ENCODE data around the gene FCHO1. TPM values are rescaled to one million over a fixed set of nuclear protein-coding genes. Genes with fewer than 3 reads are reported as not detected.
A peak's percentile ranks its signal among the peaks of the same experiment; 100 is the strongest.
"Not testable (repeated sequence)": the region's sequence is repeated elsewhere in the genome, so short reads cannot be mapped to it uniquely, and the experiment has no call there.

The FCHO1 gene
- total RNA-seq, 1 donor from 2014 or later: 26.1 TPM

DNA sequence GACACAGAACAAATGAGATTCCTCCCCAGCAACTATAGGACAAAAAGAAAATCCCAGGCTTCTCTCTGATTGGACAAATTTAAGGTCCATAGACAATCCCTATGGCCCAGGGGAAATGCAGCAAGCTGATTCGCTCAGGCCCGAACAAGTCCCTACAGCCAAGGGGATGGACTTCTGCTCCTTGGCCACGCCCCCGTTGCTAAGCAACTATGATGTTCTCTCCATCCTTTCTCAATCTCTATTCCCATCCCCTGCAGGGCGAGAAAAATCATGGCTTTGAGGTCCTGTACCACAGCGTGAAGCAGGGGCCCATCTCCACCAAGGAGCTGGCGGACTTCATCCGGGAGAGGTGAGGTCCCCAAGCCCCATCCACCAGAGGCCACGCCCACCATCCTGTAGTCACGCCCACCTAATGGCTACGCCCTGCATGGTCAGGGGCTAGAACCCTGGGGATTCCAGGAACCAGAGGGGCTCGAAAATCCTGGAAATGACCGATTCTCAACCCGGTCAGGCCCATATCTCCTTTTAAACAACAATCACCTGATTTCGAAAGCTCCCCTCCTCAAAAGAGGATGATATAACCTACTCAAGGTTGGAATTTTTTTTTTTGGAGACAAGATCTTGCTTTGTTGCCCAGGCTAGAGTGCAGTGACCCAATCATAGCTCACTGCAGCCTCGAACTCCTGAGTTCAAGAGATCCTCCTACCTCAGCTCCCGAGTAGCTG, 11.4 kb downstream of the FCHO1 start:
- no peak for FAIRE-seq
- DNase-seq (ENCODE audit: low spot score in 2 of 2): peak in 1 of 2 donors; percentile 52

DNA sequence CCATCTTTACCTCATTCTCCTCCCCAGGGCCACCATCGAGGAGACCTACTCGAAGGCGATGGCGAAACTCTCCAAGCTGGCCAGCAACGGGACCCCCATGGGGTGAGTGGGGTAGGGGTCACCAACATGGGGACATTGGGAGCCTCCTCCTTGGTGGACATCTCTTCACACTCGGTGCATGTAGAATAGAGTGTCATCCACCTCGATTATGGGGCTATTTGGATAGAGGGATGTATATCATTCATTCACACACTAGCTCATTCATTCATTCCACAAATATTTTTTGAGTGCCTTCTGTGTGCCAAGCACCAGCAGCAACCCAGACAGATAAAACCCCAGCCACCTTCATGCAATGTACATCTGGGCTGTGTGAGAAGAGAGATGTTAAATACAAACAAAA, 13.1 kb downstream of the FCHO1 start:
- no peak for FAIRE-seq
- no peak for DNase-seq (ENCODE audit: low spot score in 2 of 2)

DNA sequence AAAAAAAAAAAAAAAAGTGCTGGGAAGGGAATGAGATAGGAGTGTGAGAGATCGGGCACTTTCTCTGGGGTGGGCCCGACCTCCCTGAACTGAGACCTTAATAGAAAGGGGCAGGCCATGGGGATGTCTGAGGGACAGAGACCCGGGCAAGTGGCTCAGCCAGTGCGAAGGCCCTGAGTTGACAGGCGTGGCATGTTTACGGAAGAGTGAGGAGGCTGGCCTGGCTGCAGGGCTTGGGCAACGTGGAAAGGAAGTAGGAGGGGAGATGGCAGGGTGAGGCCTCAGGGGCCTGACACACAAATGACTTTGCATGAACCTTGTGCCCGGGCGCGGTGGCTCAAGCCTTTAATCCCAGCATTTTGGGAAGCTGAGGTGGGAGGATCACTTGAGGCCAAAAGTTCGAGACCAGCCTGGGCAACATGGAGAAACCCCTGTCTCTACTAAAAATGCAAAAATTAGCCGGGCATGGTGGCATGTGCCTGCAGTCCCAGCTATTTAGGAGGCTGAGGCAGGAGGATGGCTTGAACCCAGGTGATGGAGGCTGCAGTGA, 13.9 kb downstream of the FCHO1 start:
- FAIRE-seq (no peak), DNase-seq (ENCODE audit: low spot score in 2 of 2) (no peak)

DNA sequence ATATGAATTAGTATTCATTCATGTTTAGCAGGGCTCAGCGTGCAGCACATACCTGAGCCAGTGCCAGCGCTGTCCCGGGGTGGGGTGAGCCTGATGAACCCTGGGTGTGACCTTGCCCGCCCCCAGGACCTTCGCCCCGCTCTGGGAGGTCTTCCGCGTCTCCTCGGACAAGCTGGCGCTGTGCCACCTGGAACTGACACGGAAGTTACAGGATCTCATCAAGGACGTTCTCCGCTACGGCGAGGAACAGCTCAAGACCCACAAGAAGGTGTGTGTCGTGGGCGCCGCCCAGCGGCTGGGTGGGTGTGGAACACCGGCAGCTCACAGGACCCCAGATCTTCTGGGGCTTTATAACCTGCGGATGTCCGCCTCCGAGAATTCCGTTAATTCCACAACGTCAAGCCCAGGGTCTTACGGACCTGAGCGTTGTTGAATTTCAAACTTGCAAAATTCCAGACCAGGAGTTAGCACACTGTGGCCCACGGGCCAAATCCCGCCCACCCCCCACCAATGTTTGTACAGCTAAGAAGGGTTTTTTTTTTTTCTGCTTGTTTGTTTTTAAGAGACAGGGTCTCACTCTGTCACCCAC, 15.4 kb downstream of the FCHO1 start:
- DNase-seq (ENCODE audit: low spot score in 2 of 2) (peak in 1 of 2 donors; percentile 52), FAIRE-seq (no peak)

DNA sequence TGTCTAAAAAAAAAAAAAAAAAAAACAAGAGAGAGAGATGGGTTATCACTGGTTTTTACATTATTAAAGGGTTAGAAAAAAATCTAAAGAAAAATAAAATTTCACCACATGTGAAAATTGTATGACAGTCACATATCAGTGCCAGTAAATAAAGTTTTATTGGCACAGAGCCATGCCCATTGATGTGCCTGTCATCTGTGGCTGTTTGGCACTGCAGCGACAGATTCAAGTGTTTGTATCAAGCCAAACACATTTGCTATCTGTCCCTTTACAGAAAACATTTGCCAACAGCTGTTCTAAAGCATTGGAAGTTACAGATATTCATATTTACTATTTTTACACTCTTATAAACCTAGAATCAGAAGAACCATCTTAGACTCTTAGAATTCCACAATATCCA, 16.3 kb downstream of the FCHO1 start:
- FAIRE-seq: no peak
- DNase-seq (ENCODE audit: low spot score in 2 of 2): no peak

DNA sequence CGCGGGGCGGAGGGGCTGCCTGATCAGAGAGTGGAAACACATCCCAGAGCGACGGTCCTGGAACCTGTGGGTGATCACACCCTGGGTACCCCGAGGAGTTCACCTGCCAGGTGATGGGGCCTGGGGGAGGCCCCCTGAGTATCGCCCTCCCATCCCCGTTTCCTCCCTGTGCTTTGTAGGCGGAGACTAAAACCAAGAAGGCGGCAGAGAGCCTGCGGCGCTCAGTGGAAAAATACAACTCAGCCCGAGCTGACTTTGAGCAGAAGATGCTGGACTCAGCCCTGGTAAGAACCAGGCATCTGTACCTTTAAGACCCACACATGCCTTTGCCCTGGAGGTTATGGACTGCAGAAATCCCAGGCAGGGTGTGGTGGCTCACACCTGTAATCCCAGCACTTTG, 19.3 kb downstream of the FCHO1 start:
- FAIRE-seq: no peak
- no peak for DNase-seq (ENCODE audit: low spot score in 2 of 2)

DNA sequence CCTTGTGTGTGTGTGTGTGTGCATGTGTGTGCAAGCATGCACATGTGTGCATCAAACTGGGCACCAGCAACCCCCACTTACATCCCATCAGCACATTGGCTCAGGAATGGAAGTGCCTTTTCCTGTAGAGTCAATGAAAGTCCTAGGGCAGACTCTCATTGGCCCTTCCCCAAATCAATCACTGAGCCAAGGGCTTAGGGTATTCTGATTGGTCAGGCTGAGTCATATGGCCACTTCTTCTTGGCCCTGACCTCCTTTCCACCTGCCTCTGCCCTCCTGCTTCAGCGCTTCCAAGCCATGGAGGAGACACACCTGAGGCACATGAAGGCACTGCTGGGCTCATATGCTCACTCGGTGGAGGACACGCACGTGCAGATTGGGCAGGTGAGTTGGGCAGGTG, 20.9 kb downstream of the FCHO1 start:
- DNase-seq (ENCODE audit: low spot score in 2 of 2) (no peak), FAIRE-seq (no peak)

DNA sequence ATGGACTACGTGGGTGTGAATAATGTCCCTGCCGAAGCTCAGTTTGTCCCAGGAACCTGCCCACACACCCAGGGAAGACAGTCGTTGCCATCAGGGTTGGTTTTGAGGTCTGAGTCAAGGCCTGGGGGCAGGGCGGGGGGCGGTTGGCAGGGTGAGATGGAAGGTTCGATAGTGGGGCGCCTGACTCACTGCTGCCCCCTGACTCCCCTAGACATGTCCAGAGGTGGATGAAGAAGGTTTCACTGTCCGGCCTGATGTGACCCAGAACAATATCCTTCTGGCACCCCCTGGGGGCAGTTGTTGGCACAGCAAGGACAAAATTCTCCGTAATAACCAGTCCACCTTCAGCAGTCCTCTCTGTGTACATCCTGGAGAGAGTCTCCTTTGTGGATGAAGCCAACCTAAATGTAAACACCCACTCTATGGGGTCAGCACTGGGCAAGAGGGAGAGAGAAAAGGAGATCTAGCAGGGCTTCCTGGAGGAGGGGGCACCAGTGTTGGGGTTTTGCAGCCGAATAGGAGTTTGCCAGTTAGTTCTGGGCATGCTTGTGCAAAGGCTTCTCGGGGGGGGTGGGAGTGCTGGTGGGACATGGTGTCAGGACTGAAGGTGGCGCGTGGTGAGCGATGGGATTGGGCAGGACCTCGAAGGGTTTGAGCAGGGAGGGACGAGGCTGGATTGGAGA, 24.1 kb downstream of the FCHO1 start:
- no peak for DNase-seq (ENCODE audit: low spot score in 2 of 2)
- no peak for FAIRE-seq

DNA sequence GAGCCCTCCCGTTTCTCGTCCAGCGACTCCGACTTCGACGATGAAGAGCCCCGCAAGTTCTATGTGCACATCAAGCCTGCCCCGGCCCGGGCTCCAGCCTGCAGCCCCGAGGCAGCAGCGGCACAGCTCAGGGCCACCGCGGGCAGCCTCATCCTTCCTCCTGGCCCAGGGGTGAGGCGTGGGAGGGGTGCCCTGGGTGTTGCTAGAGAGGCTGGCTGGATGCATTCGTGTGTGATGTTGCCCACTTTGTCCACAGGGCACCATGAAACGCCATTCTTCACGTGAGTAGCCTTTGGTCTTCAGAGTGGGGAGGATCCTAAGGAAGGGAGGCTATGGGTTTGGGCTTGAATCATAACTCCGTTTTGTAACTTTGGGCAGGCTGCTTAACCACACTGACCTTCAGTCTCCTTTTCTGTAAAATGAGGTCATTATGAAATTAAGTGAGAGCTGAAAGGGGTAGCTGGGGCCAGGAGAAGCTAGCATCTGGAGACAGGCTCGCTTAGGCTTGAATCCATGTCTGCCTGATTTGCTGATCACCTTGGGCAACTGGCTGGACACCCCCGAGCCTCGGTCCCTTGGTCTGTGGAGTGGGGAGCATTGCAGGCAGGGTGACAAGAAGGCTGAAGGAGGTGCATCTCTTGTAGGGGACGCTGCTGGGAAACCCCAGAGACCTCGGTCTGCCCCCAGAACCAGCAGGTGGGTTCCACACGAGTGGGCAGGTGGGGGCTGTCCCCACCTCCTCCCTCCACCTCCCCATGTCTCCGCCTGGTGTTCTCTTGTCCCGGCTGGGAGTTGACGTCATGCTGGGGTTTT, 24.9 kb downstream of the FCHO1 start:
- no peak for DNase-seq (ENCODE audit: low spot score in 2 of 2)
- FAIRE-seq: no peak

DNA sequence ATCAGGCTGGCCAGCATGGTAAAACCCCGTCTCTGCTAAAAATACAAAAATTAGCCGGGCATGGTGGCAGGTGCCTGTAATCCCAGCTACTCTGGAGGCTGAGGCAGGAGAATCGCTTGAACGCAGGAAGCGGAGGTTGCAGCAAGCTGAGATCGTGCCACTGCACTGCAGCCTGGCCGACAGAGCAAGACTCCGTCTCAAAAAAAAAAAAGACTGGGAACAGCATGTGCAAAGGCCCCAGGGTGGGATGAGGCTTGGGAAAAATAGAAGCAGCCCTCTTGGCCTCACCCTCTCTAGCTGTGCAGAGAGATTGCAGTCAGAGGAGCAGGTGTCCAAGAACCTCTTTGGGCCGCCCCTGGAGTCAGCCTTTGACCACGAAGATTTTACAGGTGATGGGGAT, 26.6 kb downstream of the FCHO1 start:
- DNase-seq (ENCODE audit: low spot score in 2 of 2); FAIRE-seq: not testable (repeated sequence)

DNA sequence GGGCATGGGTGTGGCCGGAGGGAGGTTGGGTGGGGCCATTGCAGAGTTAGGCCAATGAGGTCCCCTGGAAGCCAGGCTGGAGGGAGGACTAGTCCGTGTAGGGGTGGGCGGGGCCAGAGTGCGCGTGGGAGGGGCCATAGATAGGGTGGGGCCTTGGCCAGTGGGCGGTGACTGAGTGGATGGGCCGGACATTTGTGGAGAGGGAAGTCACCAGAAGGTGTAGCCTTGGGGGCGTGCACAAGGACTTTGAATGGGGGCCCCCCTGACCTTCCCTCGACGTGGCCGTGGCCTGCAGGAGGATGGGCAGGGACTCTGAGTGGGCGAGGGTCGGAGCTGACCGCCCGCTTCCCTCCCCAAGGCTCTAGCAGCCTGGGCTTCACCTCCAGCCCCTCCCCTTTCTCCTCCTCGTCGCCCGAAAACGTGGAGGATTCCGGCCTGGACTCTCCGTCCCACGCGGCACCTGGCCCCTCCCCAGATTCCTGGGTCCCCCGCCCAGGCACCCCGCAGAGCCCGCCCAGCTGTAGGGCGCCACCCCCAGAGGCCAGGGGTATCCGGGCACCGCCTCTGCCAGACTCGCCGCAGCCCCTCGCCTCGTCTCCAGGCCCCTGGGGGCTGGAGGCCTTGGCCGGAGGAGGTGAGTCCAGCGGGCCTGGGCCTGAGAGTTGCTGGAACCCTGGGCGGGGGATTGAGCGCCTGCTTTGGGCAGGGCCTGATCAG, 27.1 kb downstream of the FCHO1 start:
- DNase-seq (ENCODE audit: low spot score in 2 of 2): peak in 1 of 2 donors; percentile 40

DNA sequence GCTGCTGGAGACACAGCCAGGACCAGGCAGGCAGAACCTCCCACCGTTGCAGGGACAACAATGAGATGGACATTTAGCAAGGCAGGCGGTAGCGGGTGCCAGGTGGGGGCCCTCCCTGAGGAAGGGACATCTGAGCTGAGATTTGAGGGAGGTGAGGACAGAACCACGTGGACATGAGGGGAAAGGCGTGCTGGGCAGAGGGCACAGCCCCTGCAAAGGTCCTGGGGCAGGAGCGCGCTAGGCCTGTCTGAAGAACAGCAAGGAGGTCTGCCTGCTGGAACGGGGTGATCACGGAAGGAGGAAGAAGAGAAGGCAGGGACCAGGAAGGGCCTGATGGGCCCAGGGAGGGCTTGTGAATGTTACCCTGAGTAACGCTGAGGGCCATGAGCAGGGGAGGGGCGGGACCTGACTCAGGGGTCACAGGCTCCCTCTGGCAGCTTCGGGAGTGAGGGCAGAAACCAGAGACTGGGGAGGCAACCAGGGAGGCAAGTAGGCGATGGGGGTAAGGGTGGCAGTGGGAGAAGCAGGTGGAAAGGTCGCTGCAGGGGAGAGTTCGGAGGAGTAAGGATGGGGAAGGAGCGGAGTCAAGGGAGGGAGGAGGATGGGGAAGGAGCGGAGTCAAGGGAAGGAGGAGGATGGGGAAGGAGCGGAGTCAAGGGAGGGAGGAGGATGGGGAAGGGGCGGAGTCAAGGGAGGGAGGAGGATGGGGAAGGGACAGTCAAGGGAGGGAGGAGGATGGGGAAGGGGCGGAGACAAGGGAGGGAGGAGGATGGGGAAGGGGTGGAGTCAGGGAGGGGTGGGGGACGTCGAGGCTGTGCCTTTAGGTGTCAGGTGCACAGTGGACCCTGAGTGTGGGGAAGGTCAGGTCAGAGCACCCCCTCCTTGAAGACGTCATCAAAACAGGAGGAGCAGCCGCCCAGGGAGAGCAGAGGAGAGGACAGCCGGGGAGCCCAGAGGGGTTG, 28.0 kb downstream of the FCHO1 start:
- DNase-seq (ENCODE audit: low spot score in 2 of 2): peak; percentile 53 to 64
- FAIRE-seq: no peak

More for the DNA sequence above, 27.1 kb downstream of the FCHO1 start:
- FAIRE-seq: no peak

DNA sequence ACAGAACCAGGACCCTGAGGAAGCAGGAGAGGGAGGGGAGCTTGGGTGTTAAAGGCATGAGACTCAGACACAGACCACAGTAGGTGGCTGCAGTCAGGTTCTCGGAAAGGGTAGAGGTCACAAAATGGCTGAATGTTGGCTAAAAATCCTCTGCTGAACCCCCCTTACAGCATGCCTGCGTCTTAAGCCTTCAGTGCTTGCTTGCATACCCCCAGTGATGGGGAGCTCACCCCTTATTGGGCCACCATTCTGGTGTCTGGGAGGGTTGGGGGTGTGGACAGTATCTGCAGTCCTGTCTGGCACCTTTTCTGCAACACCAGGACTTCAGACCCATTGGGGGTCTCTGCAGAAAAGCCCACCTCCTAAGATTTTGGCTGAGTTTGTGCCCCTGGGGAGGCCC, 29.5 kb downstream of the FCHO1 start:
- DNase-seq (ENCODE audit: low spot score in 2 of 2) (no peak), FAIRE-seq (no peak)

DNA sequence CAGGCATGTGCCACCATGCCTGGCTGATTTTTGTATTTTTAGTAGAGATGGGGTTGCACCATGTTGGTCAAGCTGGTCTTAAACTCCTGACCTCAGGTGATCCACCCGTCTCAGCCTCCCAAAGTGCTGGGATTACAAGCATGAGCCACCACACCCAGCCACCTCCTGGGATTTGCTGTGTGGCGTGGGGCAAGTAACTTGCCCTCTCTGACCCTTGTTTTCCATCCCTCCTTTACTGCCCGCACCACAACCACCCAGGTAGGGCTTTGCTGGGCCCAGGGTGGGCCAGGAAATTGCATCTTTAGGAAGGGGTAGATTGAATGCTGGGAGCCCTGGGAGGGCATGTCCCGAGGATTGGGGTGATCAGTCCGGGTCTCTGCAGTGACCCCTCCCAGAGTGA, 32.4 kb downstream of the FCHO1 start:
- not testable (repeated sequence) for DNase-seq (ENCODE audit: low spot score in 2 of 2); FAIRE-seq

DNA sequence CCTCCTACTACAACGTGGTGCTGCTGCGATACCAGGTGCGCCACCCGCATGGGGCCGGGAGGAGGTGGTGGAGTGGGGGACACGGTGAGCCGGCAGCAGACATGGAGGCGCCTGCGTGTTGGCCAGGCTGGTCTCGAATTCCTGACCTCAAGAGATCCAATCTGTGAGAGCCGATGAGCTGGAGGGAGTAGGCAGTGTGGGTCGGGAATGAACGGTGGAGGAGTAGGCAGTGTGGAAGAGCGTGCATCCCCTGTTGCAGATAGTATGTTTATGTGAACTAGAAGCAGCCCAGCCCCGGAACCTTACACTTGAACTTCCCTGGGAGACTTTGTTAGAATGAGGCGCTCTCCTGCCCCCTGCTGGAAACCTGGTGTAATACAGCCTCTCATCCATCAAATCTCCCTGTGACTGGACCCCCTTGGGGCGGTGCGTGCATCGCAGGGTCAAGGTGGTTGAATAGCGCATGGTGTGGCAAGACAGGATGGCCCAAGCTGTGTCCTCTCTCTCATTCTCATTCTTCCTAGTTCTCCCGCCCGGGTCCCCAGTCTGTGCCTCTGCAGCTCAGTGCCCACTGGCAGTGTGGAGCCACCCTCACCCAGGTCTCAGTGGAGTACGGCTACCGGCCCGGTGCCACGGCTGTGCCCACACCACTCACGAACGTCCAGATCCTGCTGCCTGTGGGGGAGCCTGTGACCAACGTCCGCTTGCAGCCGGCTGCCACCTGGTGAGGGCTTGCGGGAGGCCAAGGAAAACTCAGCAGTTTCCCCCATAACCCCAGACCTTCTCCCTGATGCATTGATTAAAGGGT, 33.1 kb downstream of the FCHO1 start:
- DNase-seq (ENCODE audit: low spot score in 2 of 2): peak; percentile 70 to 79
- FAIRE-seq: no peak

DNA sequence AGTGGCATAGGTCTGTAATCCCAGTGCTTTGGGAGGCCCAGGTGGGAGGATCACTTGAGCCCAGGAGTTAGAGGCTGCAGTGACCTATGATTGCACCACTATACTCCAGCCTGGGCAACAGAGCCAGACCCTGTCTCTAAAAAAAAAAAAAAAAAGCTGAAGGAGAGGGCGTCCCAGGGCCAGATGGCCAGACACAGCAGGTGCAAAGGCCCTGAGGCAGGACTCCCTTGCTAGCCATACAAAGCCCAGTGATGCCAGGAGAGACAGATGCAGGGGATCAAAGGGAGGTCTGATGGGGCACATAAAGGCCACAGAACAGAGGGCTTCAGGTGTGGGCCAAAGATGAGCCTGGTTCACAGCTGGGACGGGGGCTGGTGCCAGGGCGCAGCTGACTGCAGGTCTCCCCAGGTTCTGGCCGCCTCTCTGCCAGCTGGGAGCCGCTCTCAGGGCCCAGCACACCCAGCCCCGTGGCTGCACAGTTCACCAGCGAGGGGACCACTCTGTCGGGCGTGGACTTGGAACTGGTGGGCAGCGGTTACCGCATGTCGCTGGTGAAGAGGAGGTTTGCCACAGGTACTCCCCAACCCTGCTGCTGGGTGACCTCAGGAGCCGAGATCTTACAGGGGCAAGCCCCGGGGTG, 36.1 kb downstream of the FCHO1 start:
- FAIRE-seq: no peak
- no peak for DNase-seq (ENCODE audit: low spot score in 2 of 2)

DNA sequence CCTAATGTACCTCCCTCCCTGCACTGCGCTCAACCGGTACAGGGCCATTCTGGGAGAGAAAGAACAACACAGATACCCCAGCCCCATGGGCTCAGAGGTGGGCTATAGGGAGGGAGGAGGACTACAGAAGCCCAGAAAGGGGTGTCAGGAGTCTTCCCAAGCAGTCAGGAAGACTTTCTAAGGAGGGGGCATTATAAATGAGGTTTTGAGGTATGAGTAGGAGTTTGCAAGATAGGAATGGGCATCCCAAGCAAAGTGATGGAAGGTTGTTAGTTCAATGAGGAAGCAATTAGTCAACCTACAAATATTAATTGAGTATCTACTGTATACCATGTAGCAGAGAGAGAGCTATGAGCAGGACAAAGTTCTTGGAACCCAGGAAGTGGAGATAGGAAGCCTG, 37.4 kb downstream of the FCHO1 start:
- FAIRE-seq: no peak
- no peak for DNase-seq (ENCODE audit: low spot score in 2 of 2)

Measured in frontal cortex (tissue), 4 donors.